Brain microvascular endothelial cell (primary cell): ENCODE measurements around the gene STEAP3.

ENCODE experiments used
- DNase-seq: peaks from one replicate; pipeline ENCODE4 v3.0.0-alpha.2; 2020
- H3K27ac ChIP-seq: fragments of 250-450 bp; sonication (Bioruptor Pico); 2 replicates; pipeline ENCODE4 v1.5.1; 2020; ENCODE audit warnings: mild to moderate bottlenecking, moderate library complexity
- H3K27me3 ChIP-seq: fragments of 250-450 bp; sonication (Bioruptor Pico); replicated peaks from 2 replicates; pipeline ENCODE4 v1.5.1; 2020; ENCODE audit warnings: mild to moderate bottlenecking
- H3K36me3 ChIP-seq: fragments of 250-450 bp; sonication (Bioruptor Pico); replicated peaks from 2 replicates; pipeline ENCODE4 v1.5.1; 2020; ENCODE audit warnings: mild to moderate bottlenecking
- H3K4me3 ChIP-seq: 2 replicates; pipeline ENCODE4 v1.5.1; 2011; ENCODE audit warnings: low read depth, mild to moderate bottlenecking, control low read depth, low read length, moderate library complexity
- in situ Hi-C: cut with HindIII; loops from 2 replicates; pipeline ENCODE4 v1.10.0; 2017; ENCODE audit warnings: low sequenced_read_pairs, low pct_ligation_motif_present
- TF ChIP-seq, protein P1 (sequence below): IDR thresholded peaks from 2 replicates; pipeline ENCODE4 v1.5.1; 2011; ENCODE audit warnings: low read depth, mild to moderate bottlenecking, moderate library complexity, low read length, control low read depth, inconsistent platforms; ENCODE audit errors: missing control alignments

The STEAP3 gene

DNA sequence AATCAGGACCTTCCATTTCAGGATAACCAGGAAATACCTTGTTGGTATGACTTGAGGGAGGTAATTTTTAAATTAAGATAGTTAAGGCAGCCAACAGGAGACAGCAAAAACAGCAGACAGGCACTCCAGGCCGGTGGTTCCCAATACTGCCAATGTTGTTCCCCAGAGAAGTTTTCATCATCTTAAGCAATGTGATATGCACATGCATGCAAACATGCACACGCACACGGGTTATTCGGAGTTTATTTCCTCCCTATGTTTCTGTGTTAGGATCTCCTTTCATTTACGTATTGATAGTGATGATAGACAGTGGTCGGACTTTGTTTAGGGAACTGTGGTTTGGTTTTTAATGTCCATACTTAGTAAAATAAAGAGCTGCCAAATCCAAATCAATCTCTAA is 55.3 kb downstream of the STEAP3 start:
- Histone ChIP-seq H3K4me3 (no peak overlapping the region), H3K27me3 (no peaks in the 10 kb centered on the region), H3K27ac (no peak overlapping the region), H3K36me3 (no peaks in the 10 kb centered on the region)
- in situ Hi-C loops: no loop called here
- DNase-seq: no peak
- TF ChIP-seq, protein P1, sequence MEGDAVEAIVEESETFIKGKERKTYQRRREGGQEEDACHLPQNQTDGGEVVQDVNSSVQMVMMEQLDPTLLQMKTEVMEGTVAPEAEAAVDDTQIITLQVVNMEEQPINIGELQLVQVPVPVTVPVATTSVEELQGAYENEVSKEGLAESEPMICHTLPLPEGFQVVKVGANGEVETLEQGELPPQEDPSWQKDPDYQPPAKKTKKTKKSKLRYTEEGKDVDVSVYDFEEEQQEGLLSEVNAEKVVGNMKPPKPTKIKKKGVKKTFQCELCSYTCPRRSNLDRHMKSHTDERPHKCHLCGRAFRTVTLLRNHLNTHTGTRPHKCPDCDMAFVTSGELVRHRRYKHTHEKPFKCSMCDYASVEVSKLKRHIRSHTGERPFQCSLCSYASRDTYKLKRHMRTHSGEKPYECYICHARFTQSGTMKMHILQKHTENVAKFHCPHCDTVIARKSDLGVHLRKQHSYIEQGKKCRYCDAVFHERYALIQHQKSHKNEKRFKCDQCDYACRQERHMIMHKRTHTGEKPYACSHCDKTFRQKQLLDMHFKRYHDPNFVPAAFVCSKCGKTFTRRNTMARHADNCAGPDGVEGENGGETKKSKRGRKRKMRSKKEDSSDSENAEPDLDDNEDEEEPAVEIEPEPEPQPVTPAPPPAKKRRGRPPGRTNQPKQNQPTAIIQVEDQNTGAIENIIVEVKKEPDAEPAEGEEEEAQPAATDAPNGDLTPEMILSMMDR: no peak

GRCh38 chr2:119279666-119280065 is 56.0 kb downstream of the STEAP3 start:
- DNase-seq: no peak
- TF ChIP-seq, protein P1: no peak
- H3K36me3 ChIP-seq: no peaks in the 10 kb centered on the region
- H3K4me3 ChIP-seq: no peak overlapping the region
- H3K27me3 ChIP-seq: no peaks in the 10 kb centered on the region
- in situ Hi-C loops: no loop called here
- H3K27ac ChIP-seq: no peak overlapping the region

DNA sequence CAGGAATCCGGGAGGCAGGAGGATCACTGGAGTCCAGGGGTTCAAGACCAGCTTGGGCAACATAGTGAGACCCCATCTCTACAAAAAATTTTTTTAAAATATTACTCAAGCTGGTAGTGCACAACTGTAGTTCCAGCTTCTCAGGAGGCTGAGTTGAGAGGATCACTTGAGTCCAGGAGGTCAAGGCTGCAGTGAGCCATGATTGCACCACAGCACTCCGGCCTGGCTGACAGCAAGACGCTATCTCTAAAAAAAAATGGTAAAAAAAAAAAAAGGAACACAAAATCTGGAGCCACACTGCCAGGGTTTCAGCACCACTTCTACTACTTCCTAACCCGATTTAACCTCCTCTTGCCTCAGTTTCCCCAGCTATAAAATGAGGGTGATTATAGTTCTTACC is 57.0 kb downstream of the STEAP3 start:
- no peak overlapping the region for H3K4me3 ChIP-seq
- in situ Hi-C loops: no loop called here
- no peaks in the 10 kb centered on the region for H3K27me3 ChIP-seq
- TF ChIP-seq, protein P1: no peak
- H3K36me3 ChIP-seq: no peaks in the 10 kb centered on the region
- H3K27ac ChIP-seq: no peak overlapping the region
- DNase-seq: no peak

DNA sequence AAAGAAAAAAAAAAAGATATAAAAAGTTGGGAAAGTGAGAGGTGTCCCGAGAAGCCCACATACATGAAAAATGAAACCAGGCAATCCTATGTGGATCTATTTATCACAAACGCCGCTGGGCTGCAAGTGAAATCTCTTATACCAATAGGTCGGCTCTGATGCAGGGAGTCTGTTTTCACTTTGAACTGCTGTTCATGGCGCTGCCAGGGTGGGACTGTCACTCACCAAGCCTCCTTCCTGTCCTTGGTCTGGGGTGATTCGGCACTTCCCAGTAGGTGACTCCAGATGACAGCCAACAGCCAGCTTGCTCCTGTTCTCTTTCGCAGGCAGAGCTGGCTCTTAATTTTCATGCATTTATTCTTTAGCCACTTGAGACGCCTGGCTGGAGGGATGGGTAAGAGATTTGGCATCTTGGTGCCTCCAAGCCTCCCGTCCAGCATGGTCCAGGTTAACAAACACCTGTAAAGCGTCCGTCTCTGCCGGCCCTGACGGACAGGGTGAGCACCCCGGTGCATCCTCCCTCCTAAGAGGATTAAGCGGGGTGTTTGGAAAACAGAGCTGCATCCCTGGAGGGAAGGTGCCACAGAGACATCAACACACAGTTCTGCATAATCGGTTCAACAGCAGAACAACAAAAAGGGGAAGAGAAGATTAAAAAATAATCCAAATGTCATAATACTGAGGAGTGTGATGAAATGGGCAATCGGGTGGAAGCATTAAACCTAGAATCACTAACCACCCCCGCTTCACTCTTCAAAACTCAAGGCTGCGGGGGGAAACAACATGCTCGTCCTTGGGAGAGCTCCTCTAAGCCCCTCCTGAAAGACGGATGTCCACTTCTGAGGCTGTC is 58.7 kb downstream of the STEAP3 start:
- in situ Hi-C loops: no loop called here
- TF ChIP-seq, protein P1: no peak
- no peak for DNase-seq
- Histone ChIP-seq H3K36me3 (no peaks in the 10 kb centered on the region), H3K27ac (no peak overlapping the region), H3K27me3 (no peaks in the 10 kb centered on the region), H3K4me3 (no peak overlapping the region)

DNA sequence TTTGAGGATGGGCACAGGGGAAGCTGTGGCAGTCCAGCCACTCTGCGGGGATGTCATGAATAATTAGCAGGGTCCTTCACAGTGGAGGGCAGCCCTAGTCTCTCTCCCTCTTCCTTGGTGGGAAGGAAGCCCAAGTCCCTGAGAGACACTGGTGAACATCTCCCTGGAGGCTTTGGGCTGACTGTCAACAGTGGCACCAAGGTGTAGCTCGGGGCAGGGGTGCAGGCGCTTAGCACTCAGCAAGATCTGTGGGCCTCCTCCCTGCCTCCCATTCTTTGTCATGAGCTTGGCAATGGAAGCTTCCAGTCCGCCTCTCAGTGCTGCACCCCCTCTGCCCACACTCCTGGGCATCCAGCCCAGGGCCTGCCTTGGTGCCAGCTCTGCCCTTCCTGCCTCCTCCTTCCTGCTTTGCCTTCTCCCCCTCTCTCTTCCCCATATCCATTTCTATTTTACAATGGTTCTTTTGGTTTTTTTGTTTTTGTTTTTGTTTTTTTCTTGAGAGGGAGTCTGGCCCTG is 59.4 kb downstream of the STEAP3 start:
- H3K27ac ChIP-seq: no peak overlapping the region
- no peaks in the 10 kb centered on the region for H3K36me3 ChIP-seq
- TF ChIP-seq, protein P1: no peak
- H3K27me3 ChIP-seq: no peaks in the 10 kb centered on the region
- in situ Hi-C loops: no loop called here
- no peak overlapping the region for H3K4me3 ChIP-seq
- DNase-seq: no peak

DNA sequence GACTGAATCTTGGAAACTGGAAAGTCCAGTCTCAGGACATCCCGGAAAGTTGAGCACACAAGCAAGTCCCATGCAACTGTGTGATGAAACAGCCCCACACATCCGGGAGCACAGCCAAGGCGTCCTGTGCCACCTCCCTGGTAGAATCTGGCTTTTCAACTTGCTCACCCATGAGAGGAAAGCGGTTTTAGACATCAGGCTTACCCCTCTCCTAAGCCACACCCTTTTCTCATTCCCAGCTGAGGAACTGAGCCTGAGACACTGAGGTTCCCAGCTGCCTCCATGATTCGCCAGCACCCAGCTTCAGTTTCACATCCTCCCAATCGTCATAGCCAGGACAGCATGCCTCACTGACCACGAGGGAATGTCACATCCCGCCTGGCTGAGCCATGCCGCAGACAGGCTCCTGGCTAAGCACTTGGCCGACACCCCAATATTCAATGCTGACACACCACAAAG is 60.3 kb downstream of the STEAP3 start:
- Histone ChIP-seq H3K27me3 (no peaks in the 10 kb centered on the region), H3K4me3 (no peak overlapping the region), H3K36me3 (no peaks in the 10 kb centered on the region), H3K27ac (no peak overlapping the region)
- in situ Hi-C loops: no loop called here
- TF ChIP-seq, protein P1: no peak
- peak; percentile 45 for DNase-seq
